ENCODE measurements around the gene MAML2.

Gene MAML2

DNA sequence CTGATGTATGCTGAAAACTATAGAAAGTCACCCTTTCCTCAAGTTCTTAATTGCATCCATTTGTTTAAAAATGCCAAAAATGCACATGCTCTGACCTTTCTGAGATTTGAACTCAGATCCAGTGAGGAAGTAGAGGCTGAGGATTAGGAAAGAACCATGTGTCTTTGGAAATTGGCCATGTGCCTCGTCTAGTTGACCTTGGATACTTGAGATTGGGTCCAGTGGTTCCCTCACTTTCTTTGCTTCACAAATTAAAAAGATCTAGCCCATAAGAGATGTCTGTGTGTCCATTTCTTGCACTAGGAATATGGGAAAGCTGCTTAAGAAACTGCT is 128.3 kb downstream of the MAML2 start:
- TF ChIP-seq, protein P1, sequence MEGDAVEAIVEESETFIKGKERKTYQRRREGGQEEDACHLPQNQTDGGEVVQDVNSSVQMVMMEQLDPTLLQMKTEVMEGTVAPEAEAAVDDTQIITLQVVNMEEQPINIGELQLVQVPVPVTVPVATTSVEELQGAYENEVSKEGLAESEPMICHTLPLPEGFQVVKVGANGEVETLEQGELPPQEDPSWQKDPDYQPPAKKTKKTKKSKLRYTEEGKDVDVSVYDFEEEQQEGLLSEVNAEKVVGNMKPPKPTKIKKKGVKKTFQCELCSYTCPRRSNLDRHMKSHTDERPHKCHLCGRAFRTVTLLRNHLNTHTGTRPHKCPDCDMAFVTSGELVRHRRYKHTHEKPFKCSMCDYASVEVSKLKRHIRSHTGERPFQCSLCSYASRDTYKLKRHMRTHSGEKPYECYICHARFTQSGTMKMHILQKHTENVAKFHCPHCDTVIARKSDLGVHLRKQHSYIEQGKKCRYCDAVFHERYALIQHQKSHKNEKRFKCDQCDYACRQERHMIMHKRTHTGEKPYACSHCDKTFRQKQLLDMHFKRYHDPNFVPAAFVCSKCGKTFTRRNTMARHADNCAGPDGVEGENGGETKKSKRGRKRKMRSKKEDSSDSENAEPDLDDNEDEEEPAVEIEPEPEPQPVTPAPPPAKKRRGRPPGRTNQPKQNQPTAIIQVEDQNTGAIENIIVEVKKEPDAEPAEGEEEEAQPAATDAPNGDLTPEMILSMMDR (IDR thresholded peaks at IDR 0.05; ENCODE audit: insufficient read depth, low read depth, low read length, missing control alignments): no peak
- DNase-seq (ENCODE audit: low read depth): no peak
- H3K4me3 ChIP-seq (ENCODE audit: low read depth, low read length): no peak overlapping the region

DNA sequence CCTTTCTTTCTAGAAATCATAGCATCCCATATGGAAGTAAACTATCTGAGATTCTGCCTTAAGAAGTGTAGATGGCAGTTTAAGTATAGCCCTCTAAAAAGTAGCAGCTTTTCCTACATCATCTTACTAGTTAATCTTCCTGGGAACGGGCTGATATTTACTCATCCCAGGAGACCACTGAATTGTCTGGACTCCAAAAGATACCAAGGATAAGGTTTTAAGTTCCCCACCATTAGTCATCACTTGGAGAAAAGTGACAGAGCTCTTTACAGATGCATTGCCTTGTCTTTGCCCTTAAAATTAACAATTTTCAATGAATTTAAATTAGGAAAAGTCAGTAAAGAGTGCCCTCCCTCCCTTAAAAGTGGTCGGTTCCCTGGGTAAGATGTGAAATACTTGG is 129.5 kb downstream of the MAML2 start:
- TF ChIP-seq, protein P1 (IDR thresholded peaks at IDR 0.05; ENCODE audit: insufficient read depth, low read depth, low read length, missing control alignments): no peak
- no peak overlapping the region for H3K4me3 ChIP-seq (ENCODE audit: low read depth, low read length)
- no peak for DNase-seq (ENCODE audit: low read depth)

DNA sequence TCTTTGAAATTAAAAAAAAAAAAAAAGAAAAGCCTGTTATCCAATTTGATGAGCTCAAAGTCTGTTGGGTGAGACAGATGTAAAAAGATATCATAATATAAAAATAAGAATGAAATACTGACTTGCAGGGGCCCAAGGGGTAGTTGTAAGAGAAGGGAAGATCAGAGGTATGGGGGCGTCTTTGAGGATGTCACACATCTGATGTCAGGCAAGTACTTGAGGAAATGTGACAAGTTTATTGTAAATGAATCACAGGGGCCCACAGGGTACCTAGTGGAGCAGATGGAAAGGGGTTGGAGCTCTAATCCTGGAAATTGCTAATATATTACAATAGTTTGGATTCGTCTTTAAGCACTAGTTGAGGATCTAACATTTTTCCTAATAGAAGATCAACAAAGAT is 131.6 kb downstream of the MAML2 start:
- no peak for DNase-seq (ENCODE audit: low read depth)
- no peak overlapping the region for H3K4me3 ChIP-seq (ENCODE audit: low read depth, low read length)
- TF ChIP-seq, protein P1 (IDR thresholded peaks at IDR 0.05; ENCODE audit: insufficient read depth, low read depth, low read length, missing control alignments): no peak

DNA sequence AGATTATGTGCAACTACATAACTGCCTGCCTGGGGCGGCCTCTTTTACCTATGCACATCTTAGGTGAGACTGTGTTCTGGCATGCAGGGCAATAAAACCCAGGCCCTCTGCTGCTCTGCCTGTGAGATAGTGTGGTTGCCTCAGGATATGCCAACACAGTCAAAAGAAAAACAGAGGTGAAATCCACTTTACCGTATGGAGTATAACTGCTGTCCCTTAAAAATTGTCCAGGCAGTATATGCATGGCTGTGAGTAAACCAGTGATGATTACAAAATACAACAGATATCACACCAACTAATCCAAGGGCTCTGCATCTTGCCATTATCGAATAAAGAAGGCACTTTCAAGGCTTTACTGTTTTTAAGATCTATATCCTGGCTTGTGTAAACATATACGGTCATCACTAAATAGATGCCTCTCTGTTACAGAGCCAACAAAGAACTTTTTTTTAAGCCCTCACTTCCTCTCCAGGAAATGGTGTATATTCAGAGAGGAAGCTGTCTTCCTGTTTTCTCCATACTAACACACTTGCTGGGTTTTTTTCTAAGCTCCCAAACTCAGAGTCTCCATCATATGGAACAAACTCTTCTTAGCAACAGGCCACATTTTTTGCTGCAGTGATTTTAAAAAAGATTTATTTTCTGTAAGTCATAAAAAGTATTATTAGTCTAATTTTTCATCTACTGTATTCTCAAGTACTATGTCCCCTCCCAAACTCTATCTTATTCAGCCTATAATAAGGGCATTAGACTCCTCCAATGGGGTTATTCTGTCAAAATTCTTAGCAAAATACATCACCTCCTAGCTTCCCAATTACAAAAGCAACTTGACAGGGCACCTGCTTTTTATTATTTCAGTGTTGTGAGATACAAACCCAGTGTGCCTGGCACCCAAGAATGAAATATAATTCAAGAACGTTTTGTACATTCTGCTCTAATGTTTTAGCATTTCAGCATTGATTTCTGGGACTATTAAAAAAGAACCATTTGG is 135.2 kb downstream of the MAML2 start:
- no peak for DNase-seq (ENCODE audit: low read depth)
- H3K4me3 ChIP-seq (ENCODE audit: low read depth, low read length): no peak overlapping the region
- TF ChIP-seq, protein P1 (IDR thresholded peaks at IDR 0.05; ENCODE audit: insufficient read depth, low read depth, low read length, missing control alignments): no peak

DNA sequence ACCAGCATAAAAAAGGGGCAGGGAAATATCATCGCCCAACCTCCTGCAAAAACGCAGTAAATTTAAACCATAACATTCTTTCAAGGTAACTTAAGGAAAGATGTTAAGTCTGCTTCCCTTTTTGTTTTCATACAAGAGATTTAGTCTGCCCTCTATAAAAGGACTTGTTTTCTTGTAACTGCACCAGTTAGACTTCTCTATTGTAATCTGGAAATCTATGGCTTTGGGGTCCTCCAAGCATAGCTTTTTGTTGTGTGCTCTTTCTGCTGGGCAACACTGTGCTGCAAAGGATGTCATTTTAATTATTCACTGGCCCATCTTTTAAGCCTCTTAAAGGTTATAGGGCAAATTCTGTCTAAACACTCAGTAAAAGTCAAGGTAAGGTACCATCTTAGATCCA is 136.0 kb downstream of the MAML2 start:
- H3K4me3 ChIP-seq (ENCODE audit: low read depth, low read length): no peak overlapping the region
- TF ChIP-seq, protein P1 (IDR thresholded peaks at IDR 0.05; ENCODE audit: insufficient read depth, low read depth, low read length, missing control alignments): no peak
- no peak for DNase-seq (ENCODE audit: low read depth)

DNA sequence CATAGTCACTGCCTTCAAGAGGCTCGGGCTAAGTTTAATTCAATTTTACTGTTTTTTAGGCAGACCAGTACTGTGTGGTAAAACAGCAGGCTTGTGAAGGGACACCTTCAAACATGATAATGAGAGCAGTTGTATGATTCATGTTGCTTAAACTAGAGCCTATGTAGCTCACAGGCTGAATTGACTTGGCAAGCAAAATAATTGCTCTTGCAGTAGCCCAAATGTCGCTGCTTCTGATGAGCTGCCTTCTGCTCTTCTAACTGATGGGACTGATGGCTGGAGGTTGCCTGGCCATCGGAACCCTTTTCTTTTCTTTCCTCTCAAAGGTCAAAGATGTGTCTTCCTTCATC is 137.6 kb downstream of the MAML2 start:
- TF ChIP-seq, protein P1 (IDR thresholded peaks at IDR 0.05; ENCODE audit: insufficient read depth, low read depth, low read length, missing control alignments): no peak
- DNase-seq (ENCODE audit: low read depth): no peak
- H3K4me3 ChIP-seq (ENCODE audit: low read depth, low read length): no peak overlapping the region
